ENCODE results near the gene PIF1.
"Not testable (repeated sequence)": the region's sequence is repeated elsewhere in the genome, so short reads cannot be mapped to it uniquely, and the experiment has no call there.

PIF1 gene

DNA sequence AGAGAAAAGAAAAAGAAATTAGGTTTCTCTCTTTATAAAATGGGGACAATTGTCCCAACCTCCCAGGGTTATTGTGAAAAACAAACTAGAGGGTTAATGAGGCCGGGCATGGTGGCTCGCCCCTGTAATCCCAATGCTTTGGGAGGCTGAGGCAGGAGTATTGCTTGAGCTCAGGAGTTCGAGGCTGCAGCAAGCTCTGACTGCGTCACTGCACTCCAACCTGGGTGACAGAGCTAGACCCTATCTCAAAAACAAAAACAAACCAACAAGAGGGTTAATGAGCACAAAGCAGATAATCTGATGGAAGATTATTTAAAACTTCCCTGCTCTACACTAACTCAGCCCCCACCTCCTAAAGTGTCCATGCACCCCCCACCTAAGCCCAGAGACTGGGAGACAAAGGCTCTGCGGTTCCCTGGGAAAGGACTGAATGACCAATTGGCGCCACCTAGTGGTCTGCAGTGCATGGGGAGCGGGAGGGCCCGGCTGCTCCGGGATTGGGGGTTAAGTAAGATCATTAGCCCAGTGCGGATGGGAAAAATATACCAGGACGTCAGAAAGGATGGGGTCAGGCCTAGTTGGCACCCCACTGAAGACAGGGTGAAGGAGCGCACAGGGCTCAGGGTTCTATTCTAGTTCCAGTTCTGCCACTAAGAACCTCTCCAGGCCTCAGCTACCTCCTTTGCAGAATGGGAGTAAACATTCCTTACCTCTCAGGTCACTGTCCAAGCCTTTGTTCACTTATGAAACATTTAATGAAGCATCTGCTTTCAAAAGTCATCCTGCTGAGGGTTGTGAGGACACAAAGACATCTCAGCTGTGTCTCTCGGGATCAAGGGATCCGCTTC lies 15.6 kb downstream of the PIF1 start:
- DNase-seq (ENCODE audit: low spot score), result peak; percentile 69

DNA sequence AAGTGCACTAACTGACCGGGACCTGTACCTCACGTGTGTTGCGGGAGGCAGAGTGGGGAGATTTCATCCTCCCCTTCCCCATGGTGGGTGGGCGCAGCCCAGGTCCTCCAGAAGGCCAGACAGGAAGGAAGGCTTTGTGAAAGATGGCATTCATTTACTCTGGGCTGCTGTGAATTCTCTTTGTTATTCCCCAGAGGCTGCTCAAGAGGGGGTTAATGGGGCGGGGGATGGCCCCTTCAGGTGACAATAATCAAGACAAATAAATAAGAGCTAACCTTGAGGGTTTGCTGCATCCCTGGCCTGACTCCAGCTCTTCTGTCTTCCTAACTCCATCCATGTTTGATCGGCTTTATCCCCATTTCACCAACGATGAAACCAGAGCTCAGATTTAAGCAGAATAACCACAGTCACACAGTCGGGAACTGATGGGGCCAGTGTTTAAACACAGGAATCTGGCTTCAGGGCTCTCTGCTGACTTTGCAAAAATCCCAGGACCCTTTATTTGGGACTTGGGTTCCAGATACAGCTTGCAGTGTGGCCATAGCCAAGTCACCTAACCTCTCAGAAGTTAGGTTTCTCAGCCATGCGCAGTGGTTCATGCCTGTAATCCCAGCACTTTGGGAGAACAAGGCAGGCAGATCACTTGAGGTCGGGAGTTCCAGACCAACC lies 16.5 kb downstream of the PIF1 start:
- DNase-seq (ENCODE audit: low spot score), result no peak

GRCh38 chr15:64807751-64808222 lies 17.7 kb downstream of the PIF1 start:
- no peak for DNase-seq (ENCODE audit: low spot score)

DNA sequence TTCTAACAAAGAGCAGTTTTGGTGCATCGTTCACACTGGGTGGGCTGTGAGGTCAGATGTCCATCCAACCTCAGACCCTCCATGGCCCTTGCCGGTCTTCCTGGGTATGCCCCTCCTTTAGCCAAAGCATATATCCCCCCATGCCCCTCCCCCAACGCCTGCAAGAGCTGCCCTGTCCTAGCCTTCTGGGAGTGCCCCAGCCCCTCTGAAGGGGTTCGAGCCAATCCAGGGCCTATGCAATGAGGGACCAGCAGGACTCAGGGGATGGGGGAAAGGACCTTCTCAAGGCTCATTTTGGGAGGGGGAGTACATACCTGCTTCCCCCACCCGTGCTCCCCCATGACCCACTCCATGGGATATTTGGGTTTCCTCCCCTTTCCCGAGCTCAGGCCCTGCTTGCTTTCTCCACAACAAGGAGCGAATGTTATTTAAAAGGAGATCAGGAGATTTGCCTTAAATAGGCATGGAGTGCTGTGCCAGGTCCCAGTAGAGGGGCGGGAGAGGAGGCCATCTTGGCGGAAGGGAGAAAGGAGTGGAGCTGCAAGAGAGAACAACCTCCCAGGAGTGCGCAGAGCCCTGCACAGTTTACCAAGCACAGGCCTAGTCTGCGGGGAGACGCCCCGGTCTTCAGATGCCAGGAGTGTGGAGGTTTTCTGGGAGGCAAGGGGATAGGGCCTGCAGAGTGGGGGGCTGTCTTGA lies 18.2 kb downstream of the PIF1 start:
- no peak for DNase-seq (ENCODE audit: low spot score)

GRCh38 chr15:64806509-64806908 lies 18.9 kb downstream of the PIF1 start:
- no peak for DNase-seq (ENCODE audit: low spot score)

GRCh38 chr15:64804619-64805018 lies 20.8 kb downstream of the PIF1 start:
- DNase-seq (ENCODE audit: low spot score), result no peak

DNA sequence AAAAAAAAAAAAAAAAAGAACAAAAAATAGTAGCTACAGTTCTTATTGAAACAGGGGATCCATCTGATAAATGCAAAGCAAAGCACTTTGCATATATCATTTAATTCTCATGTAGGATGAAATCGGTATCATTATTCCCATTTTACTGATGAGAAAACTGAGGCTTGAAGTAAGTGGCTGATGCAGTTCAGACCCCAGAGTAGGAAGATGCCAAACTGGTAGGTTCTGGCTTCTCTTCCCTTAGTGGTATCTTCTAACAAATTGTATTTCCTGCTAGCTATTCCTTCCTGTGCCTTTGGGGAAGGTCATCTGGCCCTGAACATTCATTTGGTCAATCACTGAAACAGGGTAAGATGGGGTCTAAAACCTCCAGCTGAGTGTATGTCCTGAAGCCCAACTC lies 21.9 kb downstream of the PIF1 start:
- DNase-seq (ENCODE audit: low spot score), result no peak

GRCh38 chr15:64800476-64800875 lies 25.0 kb downstream of the PIF1 start:
- no peak for DNase-seq (ENCODE audit: low spot score)

- not testable (repeated sequence) for DNase-seq (ENCODE audit: low spot score)
Measured at GRCh38 chr15:64798905-64799304, 26.5 kb downstream of the PIF1 start.

GRCh38 chr15:64795921-64796320 lies 29.5 kb downstream of the PIF1 start:
- not testable (repeated sequence) for DNase-seq (ENCODE audit: low spot score)

DNA sequence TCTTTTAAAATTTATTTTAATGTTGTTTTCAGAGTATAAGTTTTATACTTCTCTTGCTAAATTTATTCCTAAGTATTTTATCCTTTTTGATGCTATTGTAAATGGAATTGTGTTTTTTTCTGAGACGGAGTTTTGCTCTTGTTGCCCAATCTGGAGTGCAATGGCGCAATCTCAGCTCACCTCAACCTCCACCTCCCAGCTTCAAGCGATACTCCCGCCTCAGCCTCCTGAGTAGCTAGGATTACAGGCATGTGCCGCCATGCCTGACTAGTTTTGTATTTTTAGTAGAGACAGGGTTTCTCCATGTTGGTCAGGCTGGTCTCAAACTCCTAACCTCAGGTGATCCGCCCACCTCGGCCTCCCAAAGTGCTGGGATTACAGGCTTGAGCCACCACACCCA lies 30.1 kb downstream of the PIF1 start:
- not testable (repeated sequence) for DNase-seq (ENCODE audit: low spot score)

GRCh38 chr15:64792282-64792681 lies 33.2 kb downstream of the PIF1 start:
- DNase-seq (ENCODE audit: low spot score), result no peak

- DNase-seq (ENCODE audit: low spot score), result no peak
Measured at GRCh38 chr15:64791401-64791800, 34.0 kb downstream of the PIF1 start.

DNA sequence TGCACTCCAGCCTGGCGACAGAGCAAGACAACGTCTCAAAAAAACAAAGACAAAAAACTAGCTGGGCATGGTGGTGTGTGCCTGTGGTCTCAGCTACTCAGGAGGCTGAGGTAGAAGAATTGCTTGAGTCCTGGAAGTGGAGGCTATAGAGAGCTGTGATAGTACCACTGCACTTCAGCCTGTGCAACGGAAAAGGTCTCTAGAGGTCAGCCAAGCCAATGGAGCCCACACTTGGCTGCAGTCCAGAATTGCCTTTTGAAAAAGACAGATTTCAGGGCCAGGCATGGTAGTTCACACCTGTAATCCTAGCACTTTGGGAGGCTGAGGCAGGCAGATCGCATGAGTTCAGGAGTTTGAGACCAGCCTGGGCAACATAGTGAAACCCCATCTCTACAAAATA lies 41.7 kb downstream of the PIF1 start:
- DNase-seq (ENCODE audit: low spot score), result no peak

GRCh38 chr15:64782751-64783150 lies 42.7 kb downstream of the PIF1 start:
- DNase-seq (ENCODE audit: low spot score), result no peak

GRCh38 chr15:64781299-64781698 lies 44.1 kb downstream of the PIF1 start:
- DNase-seq (ENCODE audit: low spot score), result no peak

- no peak for DNase-seq (ENCODE audit: low spot score)
Measured at GRCh38 chr15:64780600-64781156, 44.8 kb downstream of the PIF1 start.

GRCh38 chr15:64779630-64780029 lies 45.8 kb downstream of the PIF1 start:
- no peak for DNase-seq (ENCODE audit: low spot score)

- no peak for DNase-seq (ENCODE audit: low spot score)
Measured at GRCh38 chr15:64779024-64779423, 46.4 kb downstream of the PIF1 start.

GRCh38 chr15:64776402-64776786 lies 49.1 kb downstream of the PIF1 start:
- DNase-seq (ENCODE audit: low spot score), result no peak

DNA sequence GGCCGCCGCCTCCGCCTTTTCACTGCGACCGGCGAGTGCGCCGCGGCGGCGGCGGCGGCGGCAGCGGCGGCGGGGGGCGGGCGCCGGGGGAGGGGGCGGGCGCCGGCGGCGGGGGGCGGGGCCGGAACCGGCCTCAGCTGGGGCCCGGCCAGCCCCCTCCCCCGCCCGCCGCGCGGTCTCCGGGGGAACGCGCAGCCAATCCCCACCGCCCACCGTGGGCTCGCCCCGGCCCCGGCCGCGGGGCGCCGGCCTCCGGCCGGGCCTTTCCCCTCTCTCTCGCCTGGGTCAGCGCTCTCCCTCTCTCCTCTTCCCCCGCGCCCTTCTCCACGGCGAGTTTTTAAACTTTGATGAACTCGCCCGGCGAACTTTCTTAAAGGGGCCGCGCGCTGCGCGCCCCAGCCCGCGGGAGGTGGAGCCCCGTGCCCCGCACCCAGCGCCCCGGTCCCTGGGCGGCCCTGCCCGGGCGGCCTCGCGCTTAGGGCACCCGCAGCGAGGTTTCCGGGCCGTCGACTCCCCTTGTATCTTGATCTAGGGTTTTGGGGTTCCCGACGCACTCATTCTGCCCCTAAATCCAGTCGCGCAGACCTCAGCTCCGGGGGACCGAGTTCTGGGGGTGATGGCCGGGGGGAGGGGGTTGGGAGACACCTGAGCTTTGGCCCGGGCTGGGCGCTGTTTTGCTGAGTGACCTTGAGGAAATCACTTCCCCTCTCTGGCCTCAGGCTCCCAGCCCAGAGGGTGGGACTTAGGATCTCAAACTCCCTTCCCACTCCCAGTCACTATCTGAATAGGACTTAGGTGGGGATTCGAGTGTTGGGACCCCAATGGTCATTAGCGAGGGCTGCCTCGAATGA lies 49.7 kb downstream of the PIF1 start, which contains the start of gene RBPMS2:
Gene RBPMS2, minus strand, starts transcription at position 39 of the 851 bp plus-strand sequence. CDS start 270 bp downstream, outside the sequence.
- DNase-seq (ENCODE audit: low spot score), result no peak

Measured in COLO829 (cell line).